ENCODE results near the gene NOCT.
"Not testable (repeated sequence)": the region's sequence is repeated elsewhere in the genome, so short reads cannot be mapped to it uniquely, and the experiment has no call there.

Gene NOCT

GRCh38 chr4:139044291-139044690, 28.7 kb downstream of the NOCT start:
- DNase-seq (ENCODE audit: low read depth in 3 of 3) = no peak

GRCh38 chr4:139048026-139048425, 32.4 kb downstream of the NOCT start:
- no peak for DNase-seq (ENCODE audit: low read depth in 3 of 3)

GRCh38 chr4:139050446-139050845, 34.9 kb downstream of the NOCT start:
- DNase-seq (ENCODE audit: low read depth in 3 of 3) = no peak

GRCh38 chr4:139053909-139054308, 38.3 kb downstream of the NOCT start:
- DNase-seq (ENCODE audit: low read depth in 3 of 3) = no peak

GRCh38 chr4:139054791-139055505, 39.4 kb downstream of the NOCT start:
- no peak for DNase-seq (ENCODE audit: low read depth in 3 of 3)

- not testable (repeated sequence) for DNase-seq (ENCODE audit: low read depth in 3 of 3)
Measured at GRCh38 chr4:139059026-139059425, 43.4 kb downstream of the NOCT start.

GRCh38 chr4:139060591-139060990, 45.0 kb downstream of the NOCT start:
- no peak for DNase-seq (ENCODE audit: low read depth in 3 of 3)

GRCh38 chr4:139076016-139076744, 60.6 kb downstream of the NOCT start:
- DNase-seq (ENCODE audit: low read depth in 3 of 3) = no peak

GRCh38 chr4:139077567-139078355, 62.2 kb downstream of the NOCT start:
- DNase-seq (ENCODE audit: low read depth in 3 of 3) = no peak

GRCh38 chr4:139078926-139079325, 63.3 kb downstream of the NOCT start:
- DNase-seq (ENCODE audit: low read depth in 3 of 3) = no peak

GRCh38 chr4:139082750-139083606, 67.4 kb downstream of the NOCT start:
- peak; percentile 64 to 77 (median 69) for DNase-seq (ENCODE audit: low read depth in 3 of 3)

GRCh38 chr4:139083607-139083955, 68.0 kb downstream of the NOCT start:
- peak in 2 of 3 experiments; percentile 35 to 42 for DNase-seq (ENCODE audit: low read depth in 3 of 3)

- peak; percentile 52 to 71 (median 55) for DNase-seq (ENCODE audit: low read depth in 3 of 3)
Measured at GRCh38 chr4:139083956-139084803, 68.6 kb downstream of the NOCT start.

GRCh38 chr4:139084804-139085093, 69.2 kb downstream of the NOCT start:
- no peak for DNase-seq (ENCODE audit: low read depth in 3 of 3)

- no peak for DNase-seq (ENCODE audit: low read depth in 3 of 3)
Measured at GRCh38 chr4:139085141-139085540, 69.6 kb downstream of the NOCT start.

- DNase-seq (ENCODE audit: low read depth in 3 of 3) = no peak
Measured at GRCh38 chr4:139092271-139092670, 76.7 kb downstream of the NOCT start.

Data from stimulated activated CD4-positive, alpha-beta T cell treated with anti-CD3 and anti-CD28 coated beads, TNF-alpha, amount 100 ng/mL, for 4 hours (primary cell).